Measurements from ENCODE around the gene ATP5F1E.

Gene ATP5F1E

GRCh38 chr20:59032023-59032712 is at the start of gene ATP5F1E:
TSS of gene ATP5F1E (minus strand) at chr20:59032335. CDS start at chr20:59032251, 84 bp downstream.
- DNase-seq, result peak; percentile 96

- DNase-seq, result no peak
These were observed 48.9 kb upstream of the ATP5F1E start for GRCh38 chr20:59081036-59081435.

GRCh38 chr20:59078231-59078630 is 46.1 kb upstream of the ATP5F1E start:
- DNase-seq, result no peak

GRCh38 chr20:59077705-59078104 is 45.6 kb upstream of the ATP5F1E start:
- no peak for DNase-seq

GRCh38 chr20:59075934-59076508 is 43.9 kb upstream of the ATP5F1E start:
- no peak for DNase-seq

- DNase-seq, result no peak
These were observed 42.3 kb upstream of the ATP5F1E start for GRCh38 chr20:59074456-59074855.

GRCh38 chr20:59073582-59073981 is 41.4 kb upstream of the ATP5F1E start:
- DNase-seq, result no peak

- DNase-seq, result no peak
These were observed 39.1 kb upstream of the ATP5F1E start for GRCh38 chr20:59071216-59071615.

- DNase-seq, result no peak
These were observed 36.9 kb upstream of the ATP5F1E start for GRCh38 chr20:59069026-59069425.

GRCh38 chr20:59068534-59068933 is 36.4 kb upstream of the ATP5F1E start:
- DNase-seq, result no peak

- no peak for DNase-seq
These were observed 32.1 kb upstream of the ATP5F1E start for GRCh38 chr20:59064214-59064722.

- DNase-seq, result no peak
These were observed 31.5 kb upstream of the ATP5F1E start for GRCh38 chr20:59063358-59064213.

GRCh38 chr20:59062081-59062480 is 29.9 kb upstream of the ATP5F1E start:
- DNase-seq, result no peak

GRCh38 chr20:59055302-59055701 is 23.2 kb upstream of the ATP5F1E start:
- DNase-seq, result no peak

GRCh38 chr20:59051666-59052185 is 19.6 kb upstream of the ATP5F1E start:
- no peak for DNase-seq

- DNase-seq, result no peak
These were observed 18.3 kb upstream of the ATP5F1E start for GRCh38 chr20:59050437-59050836.

- no peak for DNase-seq
These were observed 16.5 kb upstream of the ATP5F1E start for GRCh38 chr20:59048681-59049030.

- no peak for DNase-seq
These were observed 16.0 kb upstream of the ATP5F1E start for GRCh38 chr20:59047938-59048680.

GRCh38 chr20:59046862-59047261 is 14.7 kb upstream of the ATP5F1E start:
- no peak for DNase-seq

GRCh38 chr20:59044796-59045195 is 12.7 kb upstream of the ATP5F1E start:
- DNase-seq, result no peak

- no peak for DNase-seq
These were observed 12.2 kb upstream of the ATP5F1E start for GRCh38 chr20:59044295-59044694.

- no peak for DNase-seq
These were observed 11.6 kb upstream of the ATP5F1E start for GRCh38 chr20:59043698-59044097.

All from NCI-H1092 treated with DMSO at 0.1 percent for 48 hours (cell line).